Retina (tissue), 1 donor: Measurements from ENCODE around the gene RHOB.
"Not testable (repeated sequence)": the region's sequence is repeated elsewhere in the genome, so short reads cannot be mapped to it uniquely, and the experiment has no call there.

ENCODE experiments used
- DNase-seq: peaks from one replicate; pipeline ENCODE4 v3.0.0-alpha.2; 2016

Gene RHOB

DNA sequence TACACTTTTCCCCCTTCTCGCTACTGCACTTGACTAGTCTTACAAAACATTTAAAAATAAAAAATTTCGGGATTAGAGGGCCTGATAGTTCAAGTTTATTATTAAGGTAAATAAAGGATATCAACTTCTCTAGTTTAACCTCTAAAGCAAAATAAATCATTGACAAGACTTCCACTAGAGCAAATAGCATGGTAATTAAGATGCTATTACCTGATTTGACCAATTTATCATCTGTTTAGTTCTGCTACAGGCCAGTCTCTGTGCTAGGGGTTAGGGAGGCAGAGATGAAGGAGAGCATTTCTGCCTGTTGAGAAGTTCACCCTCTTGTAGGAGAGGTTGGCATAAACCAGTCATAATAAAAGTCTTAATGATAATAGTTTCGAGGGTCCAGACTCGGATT is 34.0 kb downstream of the RHOB start:
- no peak for DNase-seq

DNA sequence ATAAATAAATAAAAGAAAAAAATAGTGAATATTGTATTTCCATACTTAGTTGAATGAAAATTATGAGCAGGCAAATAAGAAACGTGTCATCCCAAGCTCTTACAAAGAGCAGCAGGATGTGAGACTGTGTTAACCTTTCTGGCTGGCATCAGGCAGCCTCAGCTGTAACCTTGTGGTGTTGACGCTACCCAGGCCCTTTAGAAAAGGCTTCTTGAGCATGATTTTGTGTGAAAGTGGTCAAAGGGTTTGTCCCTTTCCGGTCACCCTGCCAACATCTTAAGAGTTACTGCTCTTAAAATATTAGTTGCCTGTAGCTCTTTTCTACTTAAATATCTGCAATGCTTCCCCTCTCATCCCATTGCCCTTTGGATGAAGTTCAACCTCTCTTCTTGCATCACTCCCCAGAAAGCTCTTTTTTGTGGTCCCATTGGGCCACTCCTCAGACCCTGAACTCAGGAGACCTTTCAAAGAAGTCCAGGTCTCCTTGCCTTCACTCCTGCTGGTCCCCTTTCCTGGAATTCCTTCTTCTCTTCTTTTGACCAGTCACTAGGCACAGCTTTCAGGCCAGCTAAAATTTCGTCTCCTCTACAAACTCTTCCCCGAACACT is 35.0 kb downstream of the RHOB start:
- DNase-seq, result no peak

DNA sequence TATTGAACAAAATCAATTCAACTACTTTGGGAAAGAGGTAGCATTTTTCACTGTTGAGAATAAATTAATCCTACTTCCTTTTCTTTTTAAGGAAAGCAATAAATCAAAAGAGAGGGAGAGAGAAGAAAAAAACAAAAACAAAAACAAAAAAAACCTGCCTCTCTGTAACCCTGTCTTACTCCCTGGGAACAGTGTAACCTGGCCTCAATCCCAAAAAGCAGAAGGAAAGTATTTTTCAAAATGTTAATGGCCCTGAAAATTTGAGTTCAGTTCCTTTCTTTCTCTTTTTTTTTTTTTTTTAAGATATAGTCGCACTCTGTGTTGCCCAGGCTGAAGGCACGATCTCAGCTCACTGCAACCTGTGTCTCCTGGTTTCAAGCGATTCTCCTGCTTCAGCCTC is 35.9 kb downstream of the RHOB start:
- no peak for DNase-seq

DNA sequence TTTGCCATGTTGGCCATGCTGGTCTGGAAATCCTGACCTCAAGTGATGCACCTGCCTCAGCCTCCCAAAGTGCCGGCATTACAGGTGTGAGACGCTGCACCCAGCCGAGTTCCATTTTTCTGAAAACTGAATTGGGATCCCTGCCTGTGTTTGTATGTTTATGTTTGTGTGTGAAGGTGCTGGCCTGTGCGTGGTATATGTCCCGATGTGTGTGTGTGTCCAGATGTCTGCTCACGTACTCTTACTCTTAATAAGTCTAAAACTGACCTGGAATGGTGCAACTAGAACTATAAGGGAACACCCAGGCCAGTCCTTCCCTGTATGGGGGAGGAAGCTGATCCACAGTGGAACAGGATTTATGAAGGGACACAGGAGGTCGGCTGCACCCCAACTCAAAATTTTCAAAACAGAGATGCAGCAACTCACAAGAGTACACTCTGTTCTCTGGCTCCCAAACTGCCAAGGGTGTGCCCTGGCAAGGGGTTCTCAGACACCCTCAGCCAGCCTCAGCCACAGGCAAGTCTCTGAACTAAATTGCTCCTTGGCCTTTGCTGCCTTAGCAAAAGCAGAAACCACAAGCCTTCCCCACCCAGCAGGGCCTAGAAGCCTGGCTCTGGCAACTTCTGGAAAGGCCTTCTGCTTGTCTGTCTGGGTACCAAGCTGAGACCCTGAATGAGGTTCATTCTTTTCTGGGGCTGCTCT is 36.5 kb downstream of the RHOB start:
- DNase-seq, result no peak

DNA sequence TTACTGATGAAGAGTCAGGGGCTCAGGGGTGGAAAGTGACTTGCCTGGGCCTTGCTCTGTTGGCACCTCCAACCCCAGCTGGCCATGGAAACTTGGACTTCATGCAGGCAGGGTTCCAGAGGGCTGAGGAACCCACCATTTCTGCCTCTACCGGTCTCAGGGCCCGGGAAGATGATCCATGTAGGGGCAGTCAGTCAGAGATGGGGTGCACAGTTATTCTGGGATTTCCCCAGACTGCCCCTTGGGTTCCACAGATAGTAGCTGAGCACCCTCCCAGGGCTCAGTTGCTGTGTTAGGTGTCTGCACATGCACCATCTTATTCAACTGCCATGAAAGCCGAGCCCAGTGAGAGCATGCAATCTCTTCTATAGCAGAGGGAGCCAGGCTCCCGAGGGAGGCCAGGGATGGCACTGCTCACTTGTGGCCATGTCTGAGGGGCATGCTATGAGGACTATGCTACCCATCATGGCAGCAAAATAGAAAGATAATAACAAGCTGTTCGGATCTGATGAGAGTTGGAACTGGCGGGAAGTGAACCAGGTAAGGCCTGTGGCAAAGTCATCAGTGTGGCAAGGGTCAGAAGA is 37.3 kb downstream of the RHOB start:
- DNase-seq, result no peak

DNA sequence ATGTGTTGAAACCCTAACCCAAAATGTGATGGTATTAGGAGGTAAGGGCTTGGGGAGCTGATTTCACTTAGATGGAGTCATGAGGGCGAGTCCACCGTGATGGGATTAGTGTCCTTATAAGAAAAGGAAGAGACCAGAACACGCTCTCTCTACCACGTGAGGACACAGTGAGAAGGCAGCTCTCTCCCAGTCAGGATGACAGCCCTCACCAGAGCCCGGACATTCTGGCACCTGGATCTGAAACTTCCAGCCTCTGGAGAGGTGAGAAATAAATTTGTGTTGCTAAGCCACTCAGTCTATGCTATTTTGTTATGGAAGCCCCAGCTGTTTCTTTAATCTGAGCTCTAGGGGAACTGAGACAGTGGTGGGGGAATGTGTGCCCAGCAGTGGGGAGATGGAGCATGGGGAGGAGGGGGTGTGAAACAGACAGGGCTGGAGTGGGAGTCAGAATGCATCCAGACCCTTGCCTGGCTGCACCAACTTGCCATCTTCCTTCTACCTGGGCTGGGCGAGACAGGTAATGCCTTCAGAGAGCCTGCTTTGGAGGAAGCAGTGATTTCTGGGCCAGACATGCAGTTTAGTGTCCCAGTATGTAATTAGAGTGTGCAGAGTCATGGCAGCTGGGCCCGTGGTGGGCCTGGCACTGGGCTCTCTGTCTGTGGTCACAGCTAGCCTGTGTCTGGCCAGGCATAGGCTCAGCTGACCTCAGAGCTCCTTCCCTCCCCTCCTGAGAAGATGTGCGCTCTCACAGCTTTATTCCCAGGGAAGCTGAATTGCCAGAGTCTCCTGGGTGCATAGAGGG is 38.1 kb downstream of the RHOB start:
- no peak for DNase-seq

DNA sequence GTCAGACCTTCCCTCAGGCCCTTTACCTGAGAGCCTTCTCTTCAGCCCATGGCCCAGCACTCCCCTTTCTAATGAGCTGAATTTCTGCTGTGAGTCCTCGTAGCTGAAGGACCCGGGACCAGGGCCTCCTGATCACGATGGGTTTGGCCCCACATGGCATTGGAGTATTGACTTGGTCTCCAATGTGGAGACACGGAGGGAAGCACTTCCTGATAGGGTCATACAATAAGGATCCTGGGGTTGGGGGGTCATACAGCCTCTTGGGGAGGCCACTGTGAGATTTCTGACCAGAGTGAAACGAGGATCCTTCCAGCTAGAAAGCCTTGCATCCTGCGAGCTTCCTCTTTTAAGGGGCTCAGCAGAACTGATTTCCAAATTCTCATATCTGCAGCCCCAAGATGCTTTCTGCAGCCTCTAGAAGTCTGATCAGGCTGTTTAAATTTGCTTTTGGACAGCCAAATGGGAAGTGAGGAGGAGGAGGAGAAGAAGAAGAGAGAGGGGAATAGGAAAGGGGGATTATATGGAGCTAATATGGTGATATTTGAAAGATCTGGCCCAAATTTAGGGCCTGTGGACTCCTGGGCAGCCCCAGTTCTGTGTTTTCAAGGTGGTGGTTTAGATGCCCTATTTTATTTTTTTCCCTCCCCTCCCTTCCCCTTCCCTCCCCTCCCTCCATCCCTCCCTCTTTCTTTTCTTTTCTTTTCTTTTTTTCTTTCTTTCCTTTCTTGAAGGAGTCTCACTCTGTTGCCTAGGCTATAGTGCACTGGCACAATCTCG is 38.9 kb downstream of the RHOB start:
- no peak for DNase-seq

DNA sequence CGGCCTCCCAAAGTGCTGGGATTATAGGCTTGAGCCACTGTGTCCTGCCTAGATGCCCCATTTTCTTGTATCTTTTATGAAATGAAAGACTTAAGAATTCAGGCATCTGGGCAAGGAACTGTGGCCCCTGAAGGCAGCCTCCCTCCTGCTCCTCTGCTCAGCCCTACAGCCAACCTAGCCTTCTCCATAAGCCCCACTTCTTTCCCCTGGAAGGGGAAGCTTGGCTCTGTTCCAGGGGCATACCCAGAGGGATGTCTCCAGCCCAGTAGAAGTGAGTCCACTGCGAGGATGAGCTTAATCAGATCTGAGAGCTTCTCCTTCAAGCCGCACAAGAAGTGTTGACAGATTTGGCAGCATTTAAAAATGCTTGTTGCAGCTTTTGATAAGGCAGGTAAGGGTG is 39.7 kb downstream of the RHOB start:
- no peak for DNase-seq

DNA sequence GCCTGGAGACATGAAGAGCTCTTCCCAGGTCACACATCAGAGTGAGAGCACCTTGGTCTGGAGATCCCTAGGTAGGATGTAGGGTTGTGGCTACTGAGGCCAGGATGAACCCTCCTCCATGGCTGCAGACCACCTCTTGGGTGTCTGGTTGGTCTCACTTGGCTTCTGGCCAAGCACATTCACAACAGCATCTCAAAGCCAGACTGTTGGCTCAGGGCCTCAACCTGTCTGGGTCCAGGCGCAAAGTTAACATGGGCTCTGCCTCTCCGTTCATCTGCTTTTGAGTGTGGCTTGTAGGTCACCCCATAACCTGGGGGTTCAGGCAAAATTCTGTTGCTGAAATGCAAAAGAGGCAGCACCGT is 40.1 kb downstream of the RHOB start:
- no peak for DNase-seq

DNA sequence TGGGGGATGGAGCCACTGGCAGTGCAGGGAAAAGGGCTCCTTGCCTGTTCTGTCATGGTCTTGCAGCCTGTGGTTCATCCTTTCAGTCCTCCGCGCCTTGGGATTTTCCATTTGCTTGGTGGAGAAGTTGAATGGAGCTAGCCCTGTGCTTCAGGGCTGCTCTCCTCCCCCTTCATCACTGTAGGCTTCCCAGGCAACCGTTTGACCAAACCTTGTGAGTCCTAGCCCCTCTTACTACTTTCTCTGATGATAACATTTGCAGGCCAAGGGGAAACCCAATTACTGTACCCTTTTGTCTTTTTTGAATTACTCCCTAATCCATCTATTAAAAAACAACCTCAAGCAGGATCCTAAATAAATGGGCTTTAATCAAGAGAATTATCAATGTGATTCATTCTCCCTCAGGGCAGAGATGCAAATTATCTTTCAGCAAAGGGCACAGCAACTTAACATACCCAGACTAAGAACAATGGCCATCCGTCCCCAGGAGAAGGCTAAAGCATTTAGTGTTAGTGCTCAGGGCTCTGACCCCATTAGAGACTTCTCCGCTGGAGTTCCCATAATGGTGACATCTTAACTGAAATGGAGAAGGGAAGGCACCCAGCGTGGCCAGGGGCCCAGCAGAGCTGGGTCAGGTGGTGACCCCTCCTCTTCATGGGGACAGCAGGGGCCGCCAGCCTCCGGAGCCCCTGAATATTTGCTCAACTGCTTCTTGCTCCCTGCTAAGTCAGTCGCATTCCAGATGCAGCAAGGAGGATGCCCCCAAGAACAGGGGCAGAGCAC is 40.7 kb downstream of the RHOB start:
- DNase-seq, result peak; percentile 55

DNA sequence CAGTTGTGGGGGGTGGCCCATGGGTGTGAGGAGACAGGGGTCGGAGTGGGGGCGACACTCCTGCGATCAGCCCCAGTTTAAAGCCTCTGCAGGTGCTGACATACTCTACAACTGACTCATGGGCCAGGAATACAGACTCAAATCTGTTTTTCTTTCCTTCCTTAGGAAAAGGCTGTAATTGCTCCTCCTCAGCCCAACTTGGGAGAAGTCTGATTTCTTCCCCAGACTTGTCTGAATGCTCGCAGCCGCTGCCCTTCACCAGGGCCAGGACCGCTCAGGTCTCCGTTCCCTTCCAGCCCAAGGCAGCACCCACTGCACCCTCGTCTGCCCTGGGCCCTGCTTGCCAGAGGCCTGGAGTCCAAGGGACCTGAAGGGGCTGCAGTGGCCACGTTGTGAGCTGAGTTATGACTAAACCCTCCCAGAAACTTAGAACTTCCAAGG is 41.3 kb downstream of the RHOB start:
- no peak for DNase-seq

DNA sequence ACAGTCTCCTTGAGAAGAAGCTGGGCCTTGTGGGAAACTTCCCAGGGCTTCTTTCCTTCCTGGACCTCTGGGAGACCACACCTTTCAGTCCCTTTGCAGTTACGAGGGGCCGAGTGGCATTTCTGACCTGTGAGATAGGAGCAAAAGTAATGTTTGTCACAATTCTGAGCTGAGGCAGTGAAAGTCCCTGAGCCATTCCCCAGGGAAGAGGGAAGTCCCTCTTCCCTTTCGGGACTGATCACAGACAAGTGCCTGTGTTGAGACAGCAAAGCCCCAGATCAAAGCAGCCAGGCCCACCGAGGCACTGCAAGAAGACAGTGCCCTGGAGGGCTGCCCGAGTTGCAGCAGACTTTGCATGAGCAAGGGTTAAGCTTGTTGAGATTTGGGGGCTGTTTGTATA is 41.9 kb downstream of the RHOB start:
- no peak for DNase-seq

DNA sequence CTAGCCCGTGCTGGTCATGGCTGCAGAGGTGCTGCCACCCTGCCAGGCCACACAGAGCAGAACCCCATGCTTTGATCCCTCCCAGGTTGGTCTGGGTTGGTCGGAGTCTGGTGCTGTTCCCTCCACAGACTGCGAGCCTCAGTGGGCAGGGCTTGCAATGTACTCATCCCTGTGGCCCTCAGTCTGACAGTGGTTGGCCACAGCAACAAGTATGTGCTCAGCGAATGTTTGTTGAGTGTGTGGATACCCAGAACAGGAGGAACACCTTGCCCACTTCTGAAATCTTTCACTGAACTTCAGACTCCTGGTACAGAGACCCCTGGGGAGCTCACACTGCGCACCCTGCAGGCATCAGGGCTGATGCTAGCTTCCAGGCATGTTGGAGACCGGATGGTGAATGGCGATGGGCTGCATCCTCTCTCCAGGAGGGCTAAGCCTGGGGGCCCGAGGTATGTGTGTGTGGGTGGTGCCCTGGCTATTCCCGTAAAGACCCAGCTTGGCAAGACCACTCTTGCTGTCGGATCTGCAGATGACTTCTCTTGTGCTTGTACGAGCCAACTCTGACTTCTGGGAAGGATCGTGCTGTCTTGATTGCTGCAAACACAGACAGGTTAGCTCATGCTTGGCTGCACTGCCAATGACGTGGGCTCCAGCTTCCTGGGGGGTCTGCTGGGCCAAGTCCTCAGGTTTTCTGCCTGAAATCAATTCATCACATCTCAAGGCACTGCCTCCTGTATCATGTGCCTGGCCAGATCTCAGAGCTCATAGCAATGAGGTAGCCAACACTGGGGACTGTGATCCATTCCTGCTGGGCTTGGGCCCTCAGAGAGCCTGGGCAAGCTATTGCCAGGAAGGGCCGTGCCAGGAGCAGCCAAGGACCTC is 43.7 kb downstream of the RHOB start:
- peak; percentile 52 for DNase-seq

DNA sequence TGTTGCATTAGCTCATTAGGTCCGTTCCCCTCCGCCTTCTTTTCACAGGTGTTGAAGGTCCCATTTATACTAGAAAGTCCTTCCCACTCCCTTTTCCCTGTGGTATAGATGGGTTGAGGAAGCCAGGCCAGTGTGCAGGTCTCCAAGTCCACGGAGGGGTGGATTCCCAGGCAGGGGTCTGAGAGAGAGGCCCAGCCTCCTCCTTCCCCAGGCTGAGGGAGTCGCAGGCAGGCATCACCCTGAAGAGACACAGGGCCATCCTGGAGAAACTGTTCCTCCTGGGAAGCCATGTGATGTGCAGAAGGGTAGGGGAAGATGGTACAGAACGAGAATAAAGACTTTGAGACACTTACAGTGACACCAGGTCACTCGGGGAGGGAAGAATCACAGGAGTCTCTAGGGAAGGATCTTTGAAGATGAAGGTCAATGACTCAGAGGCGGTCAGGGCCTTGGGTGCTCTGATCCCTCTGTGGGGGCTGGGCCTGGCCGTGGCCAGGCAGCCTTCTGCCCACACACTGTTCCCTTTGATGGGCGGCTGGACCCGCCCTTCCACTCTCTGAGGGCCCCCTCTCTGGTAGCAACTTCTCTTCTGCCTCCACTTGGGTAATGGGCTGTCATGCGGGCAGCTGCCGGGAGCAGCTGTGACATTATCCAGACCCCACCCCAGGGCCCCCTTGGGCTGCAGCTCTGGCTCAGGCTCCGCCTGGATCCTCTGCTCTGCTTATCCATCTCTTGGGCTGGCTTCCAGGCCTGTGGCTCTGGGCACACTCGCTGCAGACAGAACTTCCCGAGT is 45.1 kb downstream of the RHOB start:
- DNase-seq, result peak; percentile 47

DNA sequence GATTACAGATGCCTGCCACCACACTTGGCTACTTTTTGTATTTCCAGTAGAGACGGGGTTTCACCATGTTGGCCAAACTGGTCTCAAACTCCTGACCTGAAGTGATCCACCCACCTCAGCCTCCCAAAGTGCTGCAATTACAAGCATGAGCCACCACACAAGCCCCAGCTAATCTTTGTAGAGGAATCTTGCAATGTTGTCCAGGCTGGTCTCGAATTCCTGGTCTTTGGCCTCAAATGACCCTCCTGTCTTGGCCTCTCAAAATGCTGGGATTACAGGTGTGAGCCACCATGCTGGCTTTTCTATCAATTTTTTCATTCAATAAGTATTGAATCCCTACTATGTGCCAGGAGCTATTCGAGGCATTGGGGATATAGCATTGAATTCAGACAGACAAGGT is 46.2 kb downstream of the RHOB start:
- not testable (repeated sequence) for DNase-seq

DNA sequence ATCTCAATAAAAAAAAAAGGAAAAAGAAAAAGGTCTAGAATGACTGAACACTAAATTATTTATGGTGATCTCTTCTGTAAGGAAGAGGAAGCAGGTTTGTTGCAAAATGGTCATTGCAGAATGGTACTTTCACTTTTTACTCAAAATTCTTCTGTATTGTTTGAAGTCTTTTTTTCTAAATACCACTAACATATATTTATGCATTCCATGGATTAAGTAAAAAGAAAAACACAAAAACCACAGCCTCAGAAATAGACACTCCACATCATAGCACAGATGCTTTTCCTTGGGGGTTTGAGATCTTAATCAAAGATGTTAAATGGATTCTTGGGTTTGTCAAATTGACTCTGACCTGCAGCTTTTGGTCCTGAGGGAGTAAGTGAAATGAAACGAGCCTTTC is 47.4 kb downstream of the RHOB start:
- DNase-seq, result no peak

DNA sequence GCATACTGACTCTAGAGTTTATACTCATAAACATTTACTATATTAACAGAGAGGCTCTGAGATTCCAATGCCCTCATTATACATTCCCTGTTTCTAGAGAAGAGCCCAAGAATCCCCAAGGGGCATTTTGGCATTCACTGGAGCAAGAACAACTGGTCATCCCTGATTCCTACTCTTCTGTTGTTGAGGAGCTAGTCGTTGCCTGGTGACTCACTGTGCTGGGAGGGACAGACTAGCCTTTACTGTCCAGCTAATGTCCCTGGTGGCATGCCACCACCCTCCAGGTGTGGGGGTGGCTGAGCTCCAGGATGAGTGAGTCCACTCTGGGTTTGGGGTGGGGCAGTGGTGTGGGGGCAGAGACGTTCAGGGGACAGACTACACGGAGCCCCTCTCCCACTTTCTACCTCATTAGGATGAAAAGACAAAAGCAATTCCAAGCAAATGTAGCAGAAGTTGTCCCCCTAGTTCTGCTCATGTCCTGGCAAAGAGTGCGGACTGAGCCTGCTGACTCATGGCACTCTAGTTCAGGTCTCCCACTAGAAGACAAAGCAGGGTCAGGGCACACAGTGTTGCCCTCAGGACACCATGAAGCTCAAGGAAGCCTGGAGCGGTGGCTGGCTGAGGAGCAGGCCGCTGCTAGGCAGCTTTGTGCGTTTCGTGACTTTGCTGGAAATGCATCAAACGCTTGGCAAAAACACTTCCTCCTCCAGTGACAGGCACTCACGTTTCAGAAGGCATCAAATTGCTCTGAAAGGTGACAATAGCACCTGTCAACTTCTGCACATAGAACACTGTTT is 49.4 kb downstream of the RHOB start:
- DNase-seq, result no peak

DNA sequence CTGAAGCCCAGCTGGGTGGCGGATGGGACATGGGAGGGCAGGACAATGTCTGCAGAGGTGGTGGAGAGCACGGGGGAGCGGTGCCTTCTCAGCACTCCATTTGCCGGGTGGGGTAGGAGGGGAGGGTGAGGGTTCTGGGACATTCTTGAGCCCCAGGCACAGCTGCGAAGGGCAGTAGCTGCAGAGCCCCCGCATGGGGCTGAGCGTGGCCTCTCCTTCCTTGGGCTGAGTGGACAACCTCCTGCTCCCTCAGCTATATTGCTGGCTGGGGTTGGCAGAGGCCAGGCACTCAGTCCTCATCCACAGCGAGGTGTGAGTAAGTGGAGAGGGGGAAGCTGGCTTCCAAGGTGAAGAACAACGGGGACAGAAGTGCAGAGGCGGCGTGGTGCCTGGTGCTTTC is 50.1 kb downstream of the RHOB start:
- DNase-seq, result no peak
